ENCODE measurements around the gene MERTK.
"Not testable (repeated sequence)": the region's sequence is repeated elsewhere in the genome, so short reads cannot be mapped to it uniquely, and the experiment has no call there.

MERTK gene

GRCh38 chr2:112069794-112070193 is 171.4 kb downstream of the MERTK start:
- DNase-seq: not testable (repeated sequence)

GRCh38 chr2:112073875-112074274 is 175.5 kb downstream of the MERTK start:
- no peak for DNase-seq

GRCh38 chr2:112074506-112074905 is 176.1 kb downstream of the MERTK start:
- no peak for DNase-seq

- DNase-seq: no peak
Observed at GRCh38 chr2:112075490-112076260, 177.3 kb downstream of the MERTK start.

GRCh38 chr2:112077814-112078213 is 179.4 kb downstream of the MERTK start:
- DNase-seq: no peak
